Measurements from ENCODE around the gene B4GAT1. TPM values are rescaled to one million over a fixed set of nuclear protein-coding genes. Genes with fewer than 3 reads are reported as not detected.

B4GAT1 gene
- total and polyA plus RNA-seq, 2 of the 13 experiments (the other 11 are each of a cell fraction or from before 2014, with no cell fraction given) = 40.4 to 109 TPM

- TF ChIP-seq ZNF879 (CRISPR knock-in tag; IDR thresholded peaks at IDR 0.05) (no peak), NFIB (CRISPR knock-in tag; IDR thresholded peaks at IDR 0.05; ENCODE audit: borderline replicate concordance) (no peak), PHF20 (CRISPR knock-in tag; IDR thresholded peaks at IDR 0.05) (peak; percentile 98), SPEN (CRISPR knock-in tag; IDR thresholded peaks at IDR 0.05; ENCODE audit: low read depth) (peak; percentile 94), ZBTB25 (CRISPR knock-in tag; IDR thresholded peaks at IDR 0.05) (peak; percentile 95), ZUFSP (CRISPR knock-in tag; IDR thresholded peaks at IDR 0.05; ENCODE audit: borderline replicate concordance) (no peak), NFAT5 (CRISPR knock-in tag; IDR thresholded peaks at IDR 0.05) (no peak), U2AF2 (IDR thresholded peaks at IDR 0.05; ENCODE audit: low read depth, low read length) (no peak), SATB2 (CRISPR knock-in tag; IDR thresholded peaks at IDR 0.05) (peak; percentile 49; the same call in 1 of the 2 replicates), ZNF414 (CRISPR knock-in tag; IDR thresholded peaks at IDR 0.05) (no peak), HMG20B (CRISPR knock-in tag; conservative IDR thresholded peaks at IDR 0.05) (no peak), ZBTB3 (CRISPR knock-in tag; IDR thresholded peaks at IDR 0.05; ENCODE audit: borderline replicate concordance, low read depth) (0 out of 2 replicates have a peak, but pooled peaks have one; percentile 88), NCOR1 (IDR thresholded peaks at IDR 0.05; ENCODE audit: borderline replicate concordance, low read length) (peak; percentile 28; the same call in 1 of the 2 replicates), ZFY (CRISPR knock-in tag; IDR thresholded peaks at IDR 0.05) (peak; percentile 95), FOXC1 (CRISPR knock-in tag; IDR thresholded peaks at IDR 0.05; ENCODE audit: borderline replicate concordance) (peak; percentile 92), ZNF367 (CRISPR knock-in tag; IDR thresholded peaks at IDR 0.05; ENCODE audit: borderline replicate concordance) (no peak), ZNF652 (CRISPR knock-in tag; IDR thresholded peaks at IDR 0.05; ENCODE audit: borderline replicate concordance, low read depth) (peak; percentile 35; the same call in 1 of the 2 replicates), ADNP (CRISPR knock-in tag; IDR thresholded peaks at IDR 0.05) (no peak), PRMT3 (CRISPR knock-in tag; IDR thresholded peaks at IDR 0.05; ENCODE audit: borderline replicate concordance, low read depth) (no peak)
Observed at GRCh38 chr11:66344550-66345315, 2.7 kb downstream of the B4GAT1 start, which contains the start of gene BRMS1 (continued).
